GDM1 (cell line): ENCODE data around the gene LDLRAD3.

Experiments used
- DNase-seq: peaks from one replicate; lab custom pipeline; 2025; lab: John Stamatoyannopoulos, UW

LDLRAD3 gene

GRCh38 chr11:35962369-35963138, 18.7 kb downstream of the LDLRAD3 start:
- no peak for DNase-seq

DNA sequence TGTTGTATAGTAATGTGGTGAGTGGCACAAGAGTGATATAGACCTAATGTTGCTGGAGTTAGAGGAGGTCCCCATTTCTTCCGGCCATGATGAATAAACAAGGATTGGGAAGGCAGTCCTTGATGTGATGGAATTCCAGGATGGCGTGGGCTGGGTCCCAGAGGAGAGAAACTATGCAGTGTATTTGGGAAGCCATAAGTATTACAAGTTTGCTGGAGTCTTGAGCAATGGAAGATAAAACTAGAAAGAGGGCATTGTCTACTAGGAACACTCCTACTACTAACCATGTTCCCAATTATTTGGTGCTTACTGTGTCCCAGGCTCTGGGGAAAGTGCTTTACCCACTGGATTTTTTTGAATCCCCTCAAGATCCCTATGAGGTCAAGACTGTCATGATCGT, 20.0 kb downstream of the LDLRAD3 start:
- no peak for DNase-seq

DNA sequence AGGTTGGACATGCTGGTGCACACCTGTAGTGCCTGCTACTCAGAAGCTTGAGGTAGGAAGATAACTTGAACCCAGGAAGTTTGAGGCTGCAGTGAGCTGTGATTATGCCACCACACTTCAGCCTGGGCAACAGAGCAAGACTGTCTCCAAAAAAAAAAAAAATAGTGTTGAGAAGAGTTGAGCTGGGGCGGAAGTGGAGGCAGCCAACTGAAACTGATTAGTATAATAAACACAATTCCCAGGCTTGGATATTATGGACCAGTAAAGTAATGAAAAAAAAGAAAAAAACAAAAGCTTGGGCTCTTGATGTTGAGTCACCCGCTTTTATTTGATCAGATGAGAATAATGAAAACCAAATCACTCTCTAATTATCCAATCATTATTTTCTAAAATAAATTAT, 21.0 kb downstream of the LDLRAD3 start:
- no peak for DNase-seq

DNA sequence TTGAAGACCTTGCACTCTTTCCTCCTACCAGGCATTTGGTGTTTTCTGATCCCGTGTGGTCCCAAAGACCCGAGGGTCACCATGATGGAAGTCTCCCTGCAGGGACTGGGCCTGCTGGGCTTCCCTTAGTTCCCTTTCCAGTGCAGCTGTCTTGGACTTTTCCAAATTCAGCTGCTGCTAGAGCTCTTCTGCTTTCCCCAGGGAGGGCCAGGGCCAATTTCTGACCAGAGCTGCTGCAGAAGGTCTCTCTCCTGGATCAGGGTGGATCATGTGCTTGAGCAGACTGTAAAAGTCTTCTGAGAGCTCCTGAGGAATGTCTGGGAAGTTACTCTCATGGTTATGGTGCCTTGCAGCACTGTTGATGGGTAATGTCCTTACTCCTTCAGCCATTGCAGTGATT, 23.2 kb downstream of the LDLRAD3 start:
- no peak for DNase-seq

DNA sequence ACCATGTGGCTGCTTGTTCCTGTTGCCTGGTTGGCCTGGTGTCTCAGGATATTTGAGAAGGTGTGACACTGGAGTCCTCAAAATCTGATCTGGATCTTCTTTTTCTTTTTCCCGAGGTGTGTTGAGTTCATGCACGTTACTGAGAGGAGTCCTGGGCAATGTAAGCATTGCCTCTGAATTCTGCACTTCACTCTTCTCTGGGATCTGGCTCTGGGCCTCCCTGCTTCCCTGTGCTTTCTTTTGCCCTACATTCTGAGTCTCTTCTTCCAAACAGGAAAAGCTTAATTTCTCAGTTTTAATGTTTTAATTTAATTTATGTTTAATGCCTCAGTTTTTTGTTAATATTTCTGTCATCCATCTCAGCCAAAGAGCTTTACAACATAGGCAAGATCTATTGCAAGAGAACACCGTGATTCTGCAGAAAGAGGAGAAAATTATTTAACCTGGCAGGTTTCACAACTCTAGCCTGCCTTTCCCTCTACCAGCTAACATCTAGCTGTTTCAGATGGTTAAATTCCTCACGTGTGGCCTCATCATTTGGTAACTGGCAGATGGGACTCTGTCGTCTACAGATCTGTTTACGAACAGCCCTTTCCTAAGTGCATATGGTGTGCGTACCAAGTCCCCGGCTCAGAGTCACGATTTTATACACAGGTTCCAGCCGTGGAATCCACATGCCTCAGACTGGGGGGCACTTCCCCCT, 24.7 kb downstream of the LDLRAD3 start:
- DNase-seq = no peak

DNA sequence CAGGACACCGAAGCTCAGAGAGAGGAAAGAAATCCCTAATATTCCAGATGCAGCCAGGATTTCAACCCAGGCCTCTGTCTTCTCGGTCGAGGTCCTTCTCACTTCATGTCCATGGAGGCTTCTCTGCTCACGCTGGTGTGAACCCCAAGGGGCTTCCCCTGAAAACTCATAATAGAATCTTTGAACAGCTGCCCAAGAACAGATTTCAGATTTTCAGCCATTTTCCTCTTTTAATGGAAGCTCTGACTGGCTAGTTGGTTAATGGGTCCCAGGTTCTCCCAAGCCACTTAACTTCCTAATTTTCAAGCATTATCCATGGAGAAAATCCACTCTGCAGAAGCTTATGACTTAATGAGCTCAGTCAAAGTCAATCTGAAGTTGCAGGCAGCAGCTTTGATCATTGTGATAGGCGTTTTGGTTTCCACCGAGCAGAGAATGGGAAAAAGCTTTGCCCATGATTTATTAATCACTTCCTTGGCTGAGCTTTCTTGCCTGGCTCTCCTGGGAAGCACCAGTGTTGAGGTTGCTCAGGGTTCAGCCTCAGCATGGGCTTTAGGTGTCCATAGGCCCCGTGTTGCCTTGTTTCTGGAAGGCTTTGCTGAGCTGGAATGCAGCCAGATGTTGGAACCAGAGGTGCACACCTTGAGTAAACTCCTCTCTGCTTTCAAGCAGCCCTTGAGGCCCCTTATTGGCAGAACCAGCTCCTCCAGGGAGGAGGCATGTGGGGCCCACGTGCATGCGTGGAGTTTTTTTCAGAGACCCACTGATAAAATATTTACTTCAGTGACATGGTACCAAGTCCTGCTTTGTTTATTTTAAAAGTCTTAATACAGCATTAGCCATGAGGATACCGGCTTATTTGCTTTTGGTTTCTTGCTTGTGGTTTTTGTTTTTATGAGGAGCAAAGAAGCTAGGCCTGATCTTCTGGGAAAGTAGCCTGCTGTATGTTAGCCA, 25.5 kb downstream of the LDLRAD3 start:
- no peak for DNase-seq

DNA sequence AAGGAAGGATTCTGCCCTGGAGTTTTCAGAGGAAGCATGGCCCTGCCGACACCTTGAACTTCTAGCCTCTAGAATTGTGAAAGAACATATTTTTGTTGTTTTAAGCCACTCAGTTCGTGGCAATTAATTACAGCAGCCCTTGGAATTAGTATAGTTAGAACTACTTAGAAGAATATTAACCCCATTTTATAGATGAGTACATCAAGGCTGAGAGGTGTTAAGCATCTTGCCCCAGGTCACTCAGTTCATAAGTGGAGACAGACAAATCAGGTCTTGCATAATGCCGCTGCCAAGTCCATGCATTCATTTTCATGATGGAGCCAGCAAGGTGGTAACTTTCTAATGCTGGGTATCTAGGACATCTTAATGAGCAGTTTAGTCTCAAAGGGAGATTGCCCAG, 26.6 kb downstream of the LDLRAD3 start:
- no peak for DNase-seq

DNA sequence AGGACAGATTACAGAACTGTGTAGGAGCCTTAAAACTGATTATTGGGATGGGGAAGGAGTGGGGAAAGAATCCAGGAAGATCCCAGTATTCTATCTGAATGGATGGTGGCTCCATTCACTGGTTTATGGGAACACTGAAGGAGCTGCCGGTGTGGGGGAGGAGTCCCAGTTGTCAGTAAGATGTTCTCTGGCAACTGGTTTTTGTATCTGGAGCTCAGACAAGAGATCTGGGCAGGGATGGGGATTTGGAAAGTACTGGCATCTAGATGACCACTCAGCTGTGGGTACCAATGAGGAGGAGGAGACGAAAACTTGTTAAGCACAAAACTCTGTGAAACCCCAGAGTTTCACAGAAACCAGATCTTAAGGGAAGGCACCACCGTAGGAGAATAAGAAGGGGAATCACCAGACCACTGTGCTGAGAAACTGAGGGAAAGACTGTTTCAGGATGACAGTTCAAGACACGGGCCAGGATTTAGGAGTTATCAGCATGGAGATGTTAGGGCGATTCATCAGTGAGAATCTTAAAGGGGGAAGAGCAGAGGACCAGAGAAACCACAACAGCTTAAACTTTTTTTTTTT, 28.1 kb downstream of the LDLRAD3 start:
- DNase-seq = no peak

- DNase-seq = no peak
Observed at GRCh38 chr11:35974882-35975589, 31.2 kb downstream of the LDLRAD3 start.

- DNase-seq = no peak
Observed at GRCh38 chr11:35976434-35976833, 32.6 kb downstream of the LDLRAD3 start.

- no peak for DNase-seq
Observed at GRCh38 chr11:35978183-35978582, 34.3 kb downstream of the LDLRAD3 start.

- no peak for DNase-seq
Observed at GRCh38 chr11:35978891-35979290, 35.0 kb downstream of the LDLRAD3 start.

GRCh38 chr11:35980686-35981390, 37.0 kb downstream of the LDLRAD3 start:
- no peak for DNase-seq

DNA sequence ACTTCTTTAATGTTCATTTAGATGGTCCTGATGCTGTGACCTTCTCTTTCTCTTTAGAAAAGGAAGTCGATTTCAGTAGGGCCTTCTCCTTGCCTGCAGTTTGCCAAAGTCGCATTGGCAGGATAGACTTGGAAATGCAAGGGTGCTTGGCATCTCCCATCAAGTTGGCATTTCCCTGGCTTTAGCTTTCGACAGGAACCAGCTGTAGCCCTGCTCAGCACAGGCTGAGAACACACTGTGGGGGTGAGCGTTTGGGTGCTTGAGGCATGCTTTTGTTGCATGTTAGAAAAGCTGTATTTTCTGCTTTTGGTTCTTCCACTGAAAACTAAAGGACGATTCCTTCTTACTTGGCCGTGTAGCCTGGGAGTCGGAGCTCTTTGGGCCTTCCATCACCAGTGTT, 37.7 kb downstream of the LDLRAD3 start:
- DNase-seq = no peak

GRCh38 chr11:35982061-35982460, 38.2 kb downstream of the LDLRAD3 start:
- no peak for DNase-seq

DNA sequence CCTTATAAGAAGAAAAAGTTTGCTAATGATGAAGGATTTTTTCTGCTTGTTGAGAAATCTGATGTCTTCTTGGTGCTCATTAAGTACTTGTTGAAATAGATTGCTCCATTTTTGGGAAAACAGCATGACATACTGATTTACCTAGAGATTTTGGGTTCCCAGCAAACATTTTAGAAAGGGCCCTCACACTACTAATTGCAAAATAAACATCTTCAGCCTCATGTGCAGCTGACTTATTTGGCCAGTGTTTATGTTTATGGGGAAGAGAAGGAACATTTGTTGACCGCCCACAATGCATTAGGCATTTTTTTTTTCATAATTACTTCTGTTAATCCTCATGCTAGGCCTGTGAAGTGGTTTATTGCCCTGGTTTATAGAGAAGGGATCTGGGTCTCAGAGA, 40.1 kb downstream of the LDLRAD3 start:
- no peak for DNase-seq

- no peak for DNase-seq
Observed at GRCh38 chr11:35986947-35987346, 43.1 kb downstream of the LDLRAD3 start.

DNA sequence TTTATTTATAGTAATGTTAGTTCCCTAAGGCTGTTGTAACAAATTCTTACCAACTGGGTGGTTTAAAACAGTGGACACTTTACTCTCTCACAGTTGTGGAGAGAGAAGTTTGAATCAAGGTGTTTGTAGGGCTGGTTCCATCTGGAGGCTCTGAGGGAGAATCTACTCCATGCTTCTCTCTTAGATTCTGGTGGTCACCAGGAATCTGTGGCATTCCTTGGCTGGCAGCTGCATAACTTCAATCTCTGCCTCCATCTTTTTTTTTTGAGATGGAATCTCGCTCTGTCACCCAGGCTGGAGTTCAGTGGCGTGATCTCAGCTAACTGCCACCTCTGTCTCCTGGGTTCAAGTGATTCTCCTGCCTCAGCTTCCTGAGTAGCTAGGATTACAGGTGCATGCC, 46.3 kb downstream of the LDLRAD3 start:
- no peak for DNase-seq

DNA sequence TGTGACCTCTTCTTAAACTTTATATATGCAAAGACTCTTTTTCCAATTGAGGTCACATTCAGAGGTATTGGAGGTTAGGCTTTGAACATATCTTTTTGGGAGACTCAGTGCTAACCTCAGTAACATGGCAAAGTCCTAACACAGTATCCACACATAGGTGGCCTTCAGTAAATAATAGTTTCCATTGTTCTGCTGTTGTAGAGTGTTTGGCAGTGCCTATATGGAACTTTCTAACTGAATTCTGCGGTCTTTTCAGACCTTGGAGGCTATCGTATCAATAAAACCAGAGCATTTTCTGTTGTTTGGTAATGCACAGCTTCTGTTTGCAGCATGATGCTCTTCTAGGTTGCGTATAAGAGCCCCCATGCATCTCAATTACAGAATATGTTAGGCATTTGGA, 47.0 kb downstream of the LDLRAD3 start:
- DNase-seq = no peak

DNA sequence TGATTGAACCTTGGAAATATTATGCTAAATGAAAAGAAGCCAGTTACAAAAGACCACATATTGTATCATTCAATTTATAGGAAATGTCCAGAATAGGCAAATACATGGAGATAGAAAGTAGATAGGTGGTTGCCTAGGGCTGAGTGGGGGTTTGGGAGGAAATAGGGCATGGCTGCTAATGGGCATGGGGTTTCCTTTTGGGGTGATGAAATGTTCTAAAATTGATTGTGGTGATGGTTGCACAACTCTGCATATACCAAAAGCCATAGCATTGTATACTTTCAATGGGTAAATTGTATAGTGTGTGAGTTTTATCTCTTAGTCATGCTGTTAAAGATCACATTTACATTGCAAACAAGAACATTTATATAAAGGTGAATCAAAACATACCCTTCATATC, 48.7 kb downstream of the LDLRAD3 start:
- no peak for DNase-seq

DNA sequence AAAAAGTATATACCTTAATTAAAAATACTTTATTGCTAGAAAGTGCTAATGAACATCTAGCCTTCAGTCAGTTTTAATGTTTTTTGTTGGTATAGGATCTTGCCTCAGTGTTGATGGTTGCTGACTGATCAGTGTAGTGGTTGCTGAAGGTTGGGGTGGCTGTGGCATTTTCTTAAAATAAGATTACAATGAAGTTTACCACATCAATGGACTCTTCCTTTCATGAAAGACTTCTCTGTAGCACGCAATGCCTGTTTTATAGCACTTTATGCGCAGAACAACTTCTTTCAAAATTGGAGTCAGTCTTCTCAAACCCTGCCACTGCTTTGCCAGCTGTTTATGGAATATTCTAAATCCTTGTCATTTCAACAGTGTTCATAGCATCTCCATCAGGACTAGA, 50.6 kb downstream of the LDLRAD3 start:
- DNase-seq = no peak
